Measurements from ENCODE around the gene GRAMD1A.

- TF ChIP-seq CTCF (IDR thresholded peaks at IDR 0.05) (no peak), POLR2A (IDR thresholded peaks at IDR 0.05) (no peak)
Observed at GRCh38 chr19:35059006-35059798, 59.1 kb downstream of the GRAMD1A start.

Data from vagina (tissue), 2 donors.